Urinary bladder (tissue), 4 donors: ENCODE results near the gene GINS1. TPM values are rescaled to one million over a fixed set of nuclear protein-coding genes. Genes with fewer than 3 reads are reported as not detected.
"Not testable (repeated sequence)": the region's sequence is repeated elsewhere in the genome, so short reads cannot be mapped to it uniquely, and the experiment has no call there.

Experiments
- DNase-seq: peaks from one replicate; pipeline ENCODE4 v3.0.0-alpha.2; 2015; ENCODE audit errors: extremely low spot score
- H3K27ac ChIP-seq: one replicate; pipeline ENCODE4 v1.5.1; 2013; ENCODE audit warnings: low read depth, mild to moderate bottlenecking, moderate library complexity
- H3K36me3 ChIP-seq: one replicate; pipeline ENCODE4 v1.6.1; 2013; ENCODE audit warnings: mild to moderate bottlenecking, moderate library complexity; ENCODE audit not compliant: insufficient read depth
- H3K4me1 ChIP-seq: one replicate; pipeline ENCODE4 v1.6.1; 2013; ENCODE audit warnings: mild to moderate bottlenecking, moderate library complexity; ENCODE audit not compliant: insufficient read depth
- H3K4me3 ChIP-seq: one replicate; pipeline ENCODE4 v1.5.1; 2013; ENCODE audit warnings: low read depth, low read length
- WGBS: extraction: QIAGEN DNeasy Blood & Tissue Kit; methylation state at CpG from one replicate; pipeline ENCODE4 v1.1.7; 2013; 5-methylcytosine and 5-hydroxymethylcytosine counted together
- polyA plus RNA-seq: library from polyadenylated mRNA; stranded (reverse); fragments of 200-250 nt; gene quantifications from one replicate; pipeline ENCODE4 v1.2.3, GENCODE V29; 2013
- total RNA-seq: library from RNA; depleted of rRNA; stranded (reverse); fragments of >200 nt; gene quantifications from one replicate; pipeline ENCODE4 v1.2.3, GENCODE V29; 2014
- donor health status: healthy with polysubstance abuse.
- donor health status: healthy.

GINS1 gene
- total and polyA plus RNA-seq, 2 donors = 0.80 to 10.2 TPM

GRCh38 chr20:25467441-25467840, 60.0 kb downstream of the GINS1 start:
- WGBS = 88% methylated on average over 8 of the region's 8 CpGs
- Histone ChIP-seq H3K36me3 (peaks cover 3% of the 10 kb centered on the region), H3K4me1 (no peaks in the 10 kb centered on the region), H3K27ac (no peak overlapping the region), H3K4me3 (no peak overlapping the region)
- no peak for DNase-seq

- H3K4me3 ChIP-seq = no peak overlapping the region
- peaks cover 3% of the 10 kb centered on the region for H3K36me3 ChIP-seq
- WGBS = 96% methylated on average over 18 of the region's 18 CpGs
- no peak for DNase-seq
- no peak overlapping the region for H3K27ac ChIP-seq
- H3K4me1 ChIP-seq = no peaks in the 10 kb centered on the region
Observed at GRCh38 chr20:25468126-25469075, 60.9 kb downstream of the GINS1 start.

GRCh38 chr20:25469558-25469957, 62.1 kb downstream of the GINS1 start:
- DNase-seq = no peak
- Histone ChIP-seq H3K4me3 (no peak overlapping the region), H3K27ac (no peak overlapping the region), H3K4me1 (no peaks in the 10 kb centered on the region), H3K36me3 (peaks cover 3% of the 10 kb centered on the region)
- 91% methylated on average over 13 of the region's 13 CpGs for WGBS

GRCh38 chr20:25470045-25470444, 62.6 kb downstream of the GINS1 start:
- H3K27ac ChIP-seq = no peak overlapping the region
- no peak for DNase-seq
- 70% methylated on average over 13 of the region's 13 CpGs for WGBS
- H3K36me3 ChIP-seq = peaks cover 3% of the 10 kb centered on the region
- no peaks in the 10 kb centered on the region for H3K4me1 ChIP-seq
- no peak overlapping the region for H3K4me3 ChIP-seq

GRCh38 chr20:25471020-25471419, 63.5 kb downstream of the GINS1 start:
- Histone ChIP-seq H3K36me3 (peaks cover 3% of the 10 kb centered on the region), H3K27ac (no peak overlapping the region), H3K4me1 (no peaks in the 10 kb centered on the region), H3K4me3 (no peak overlapping the region)
- DNase-seq = no peak
- WGBS = 96% methylated on average over 7 of the region's 7 CpGs

- H3K36me3 ChIP-seq, DNase-seq: not testable (repeated sequence)
- WGBS = 95% methylated on average over 2 of the region's 2 CpGs
Observed at GRCh38 chr20:25473297-25473696, 65.8 kb downstream of the GINS1 start.

GRCh38 chr20:25476106-25477013, 68.9 kb downstream of the GINS1 start:
- H3K4me3 ChIP-seq = no peak overlapping the region
- H3K4me1 ChIP-seq = no peaks in the 10 kb centered on the region
- 94% methylated on average over 52 of the region's 52 CpGs for WGBS
- no peak for DNase-seq
- H3K36me3 ChIP-seq = no peaks in the 10 kb centered on the region
- no peak overlapping the region for H3K27ac ChIP-seq

More at GRCh38 chr20:25473297-25473696, 65.8 kb downstream of the GINS1 start:
- H3K4me3 ChIP-seq, H3K4me1 ChIP-seq, H3K27ac ChIP-seq: not testable (repeated sequence)

- H3K36me3 ChIP-seq = peaks cover 2% of the 10 kb centered on the region
- no peak overlapping the region for H3K4me3 ChIP-seq
- WGBS = 93% methylated on average over 28 of the region's 28 CpGs
- H3K27ac ChIP-seq = no peak overlapping the region
- H3K4me1 ChIP-seq = no peaks in the 10 kb centered on the region
- DNase-seq = no peak
Observed at GRCh38 chr20:25477014-25477882, 69.8 kb downstream of the GINS1 start.

GRCh38 chr20:25478889-25479568, 71.6 kb downstream of the GINS1 start:
- Histone ChIP-seq H3K4me1 (no peaks in the 10 kb centered on the region), H3K4me3 (no peak overlapping the region), H3K36me3 (peaks cover 2% of the 10 kb centered on the region), H3K27ac (no peak overlapping the region)
- WGBS = 92% methylated on average over 24 of the region's 24 CpGs
- no peak for DNase-seq

GRCh38 chr20:25479638-25480037, 72.2 kb downstream of the GINS1 start:
- WGBS = 84% methylated on average over 5 of the region's 5 CpGs
- H3K36me3 ChIP-seq = peaks cover 2% of the 10 kb centered on the region
- no peaks in the 10 kb centered on the region for H3K4me1 ChIP-seq
- no peak overlapping the region for H3K4me3 ChIP-seq
- no peak for DNase-seq
- no peak overlapping the region for H3K27ac ChIP-seq

GRCh38 chr20:25480156-25480555, 72.7 kb downstream of the GINS1 start:
- no peaks in the 10 kb centered on the region for H3K4me1 ChIP-seq
- peaks cover 2% of the 10 kb centered on the region for H3K36me3 ChIP-seq
- WGBS = 94% methylated on average over 7 of the region's 7 CpGs
- H3K27ac ChIP-seq = no peak overlapping the region
- no peak overlapping the region for H3K4me3 ChIP-seq
- DNase-seq = no peak

- peaks cover 2% of the 10 kb centered on the region for H3K36me3 ChIP-seq
- H3K4me1 ChIP-seq = no peaks in the 10 kb centered on the region
- no peak overlapping the region for H3K27ac ChIP-seq
- 92% methylated on average over 9 of the region's 9 CpGs for WGBS
- no peak overlapping the region for H3K4me3 ChIP-seq
- no peak for DNase-seq
Observed at GRCh38 chr20:25480797-25481196, 73.3 kb downstream of the GINS1 start.
